ENCODE results near the gene MASTL.

DNA sequence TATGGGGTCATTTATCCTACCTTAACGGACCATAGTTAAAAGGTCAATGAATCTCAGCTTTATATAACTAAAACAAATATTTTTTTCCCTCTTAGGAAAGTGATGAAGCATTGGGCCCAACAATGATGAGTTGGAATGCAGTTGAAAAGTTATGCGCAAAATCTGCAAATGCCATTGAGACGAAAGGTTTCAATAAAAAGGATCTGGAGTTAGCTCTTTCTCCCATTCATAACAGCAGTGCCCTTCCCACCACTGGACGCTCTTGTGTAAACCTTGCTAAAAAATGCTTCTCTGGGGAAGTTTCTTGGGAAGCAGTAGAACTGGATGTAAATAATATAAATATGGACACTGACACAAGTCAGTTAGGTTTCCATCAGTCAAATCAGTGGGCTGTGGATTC lies 14.7 kb downstream of the MASTL start:
- no peak for TF ChIP-seq EZH2 (IDR thresholded peaks at IDR 0.05; ENCODE audit: low read length, missing control alignments)
- TF ChIP-seq, protein P1, sequence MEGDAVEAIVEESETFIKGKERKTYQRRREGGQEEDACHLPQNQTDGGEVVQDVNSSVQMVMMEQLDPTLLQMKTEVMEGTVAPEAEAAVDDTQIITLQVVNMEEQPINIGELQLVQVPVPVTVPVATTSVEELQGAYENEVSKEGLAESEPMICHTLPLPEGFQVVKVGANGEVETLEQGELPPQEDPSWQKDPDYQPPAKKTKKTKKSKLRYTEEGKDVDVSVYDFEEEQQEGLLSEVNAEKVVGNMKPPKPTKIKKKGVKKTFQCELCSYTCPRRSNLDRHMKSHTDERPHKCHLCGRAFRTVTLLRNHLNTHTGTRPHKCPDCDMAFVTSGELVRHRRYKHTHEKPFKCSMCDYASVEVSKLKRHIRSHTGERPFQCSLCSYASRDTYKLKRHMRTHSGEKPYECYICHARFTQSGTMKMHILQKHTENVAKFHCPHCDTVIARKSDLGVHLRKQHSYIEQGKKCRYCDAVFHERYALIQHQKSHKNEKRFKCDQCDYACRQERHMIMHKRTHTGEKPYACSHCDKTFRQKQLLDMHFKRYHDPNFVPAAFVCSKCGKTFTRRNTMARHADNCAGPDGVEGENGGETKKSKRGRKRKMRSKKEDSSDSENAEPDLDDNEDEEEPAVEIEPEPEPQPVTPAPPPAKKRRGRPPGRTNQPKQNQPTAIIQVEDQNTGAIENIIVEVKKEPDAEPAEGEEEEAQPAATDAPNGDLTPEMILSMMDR (conservative IDR thresholded peaks at IDR 0.05 in 1 of 2, IDR thresholded peaks at IDR 0.05 in 1 of 2; ENCODE audit: low read depth in 1 of 2, low read length in 2 of 2): no peak

Measured in fibroblast of lung (primary cell).